ENCODE results near the gene OR7G2.
A peak's percentile ranks its signal among the peaks of the same experiment; 100 is the strongest.

DNA sequence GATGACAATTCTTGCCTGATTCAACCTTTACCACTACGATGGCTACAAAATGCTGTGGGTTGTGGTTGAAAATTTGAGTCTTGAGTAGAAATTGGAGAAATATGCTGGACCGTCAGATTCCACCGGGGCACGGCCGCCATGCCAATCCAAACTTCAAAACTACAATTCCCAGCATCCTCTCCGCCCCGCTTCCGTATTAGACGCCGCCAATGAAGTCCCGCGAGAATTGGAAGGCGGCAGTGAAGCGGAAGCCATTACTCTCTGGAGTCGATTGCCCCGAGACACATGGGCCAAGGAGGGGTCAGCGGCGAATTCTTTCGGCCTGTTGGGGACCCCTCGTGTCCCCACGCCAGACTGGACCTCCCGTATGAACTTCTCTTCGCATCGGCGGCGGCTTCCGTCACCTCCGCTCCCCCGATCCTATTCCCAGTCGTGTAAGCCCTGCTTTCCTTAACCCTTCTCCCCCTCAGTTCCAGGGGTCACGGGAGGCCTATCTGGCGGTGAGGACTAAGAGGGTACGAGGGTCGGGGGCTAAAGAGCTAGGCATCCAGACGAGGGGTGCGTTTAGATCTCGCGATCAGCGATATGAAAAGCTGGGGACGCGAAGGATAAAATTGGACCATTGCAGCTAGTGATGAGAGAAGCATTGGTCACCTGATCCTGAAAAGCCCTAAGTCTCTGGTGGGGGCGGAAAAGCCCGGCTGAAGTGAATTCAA is 33.0 kb upstream of the OR7G2 start, which contains the start of gene ZNF317:
- TF ChIP-seq, protein P1, sequence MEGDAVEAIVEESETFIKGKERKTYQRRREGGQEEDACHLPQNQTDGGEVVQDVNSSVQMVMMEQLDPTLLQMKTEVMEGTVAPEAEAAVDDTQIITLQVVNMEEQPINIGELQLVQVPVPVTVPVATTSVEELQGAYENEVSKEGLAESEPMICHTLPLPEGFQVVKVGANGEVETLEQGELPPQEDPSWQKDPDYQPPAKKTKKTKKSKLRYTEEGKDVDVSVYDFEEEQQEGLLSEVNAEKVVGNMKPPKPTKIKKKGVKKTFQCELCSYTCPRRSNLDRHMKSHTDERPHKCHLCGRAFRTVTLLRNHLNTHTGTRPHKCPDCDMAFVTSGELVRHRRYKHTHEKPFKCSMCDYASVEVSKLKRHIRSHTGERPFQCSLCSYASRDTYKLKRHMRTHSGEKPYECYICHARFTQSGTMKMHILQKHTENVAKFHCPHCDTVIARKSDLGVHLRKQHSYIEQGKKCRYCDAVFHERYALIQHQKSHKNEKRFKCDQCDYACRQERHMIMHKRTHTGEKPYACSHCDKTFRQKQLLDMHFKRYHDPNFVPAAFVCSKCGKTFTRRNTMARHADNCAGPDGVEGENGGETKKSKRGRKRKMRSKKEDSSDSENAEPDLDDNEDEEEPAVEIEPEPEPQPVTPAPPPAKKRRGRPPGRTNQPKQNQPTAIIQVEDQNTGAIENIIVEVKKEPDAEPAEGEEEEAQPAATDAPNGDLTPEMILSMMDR (IDR thresholded peaks at IDR 0.05), result no peak
- TF ChIP-seq POLR2A (IDR thresholded peaks at IDR 0.05), result peak; percentile 45
